Cardiac muscle cell (in vitro differentiated cells and primary cell): ENCODE results near the gene INHBB. TPM values are rescaled to one million over a fixed set of nuclear protein-coding genes. Genes with fewer than 3 reads are reported as not detected.

Source experiments
- DNase-seq, 2 donors: peaks; one replicate each; pipeline versions ENCODE4 v3.0.0 to v3.0.0-alpha.2; 2010 to 2017; ENCODE audit warnings: low read depth in 1 of 2, low spot score in 1 of 2
- H3K27ac ChIP-seq: fragments of 200-600 bp; sonication (generic); 2 replicates; pipeline ENCODE4 v1.5.1; 2016
- H3K27me3 ChIP-seq: fragments of 200-600 bp; sonication (generic); 2 replicates; pipeline ENCODE4 v1.6.0; 2016; ENCODE audit warnings: control low read depth
- H3K36me3 ChIP-seq: fragments of 200-600 bp; sonication (generic); 2 replicates; pipeline ENCODE4 v1.5.1; 2016; ENCODE audit warnings: control low read depth
- H3K4me1 ChIP-seq: fragments of 200-600 bp; sonication (generic); 2 replicates; pipeline ENCODE4 v1.8.1; 2017; ENCODE audit warnings: low read depth, mild to moderate bottlenecking, mixed run types
- H3K4me3 ChIP-seq: fragments of 200-600 bp; sonication (generic); 2 replicates; pipeline ENCODE4 v1.5.1; 2016; ENCODE audit warnings: mild to moderate bottlenecking
- H3K9me3 ChIP-seq: fragments of 200-600 bp; sonication (generic); 2 replicates; pipeline ENCODE4 v1.5.1; 2017; ENCODE audit warnings: low read depth, mild to moderate bottlenecking, control low read depth
- CTCF ChIP-seq: IDR thresholded peaks from 2 replicates; pipeline ENCODE4 v1.5.1; 2012; ENCODE audit warnings: low read depth, mild to moderate bottlenecking, low read length
- polyA plus RNA-seq: library from polyadenylated mRNA; unstranded; fragments of >200 nt; fragmentation: Nextera tagmentation; extraction: Ambion mirVana; gene quantifications from 2 replicates; pipeline ENCODE4 v1.2.1, GENCODE V29; 2016
- total RNA-seq: library from RNA; depleted of rRNA; stranded (reverse); fragments of >200 nt; gene quantifications from 2 replicates; pipeline ENCODE4 v1.2.3, GENCODE V29; 2016

The INHBB gene
- total and polyA plus RNA-seq, 2 experiments from 2014 or later, result not detected

- no peak for TF ChIP-seq CTCF
- H3K9me3 ChIP-seq, result no peaks in the 10 kb centered on the region
- H3K4me3 ChIP-seq, result no peak overlapping the region
- DNase-seq, result no peak
- no peak overlapping the region for H3K27ac ChIP-seq
- no peaks in the 10 kb centered on the region for H3K36me3 ChIP-seq
- H3K4me1 ChIP-seq, result no peaks in the 10 kb centered on the region
- H3K27me3 ChIP-seq, result peaks cover 29% of the 10 kb centered on the region
Observed at GRCh38 chr2:120368086-120368485, 22.1 kb downstream of the INHBB start.

- peaks cover 24% of the 10 kb centered on the region for H3K27me3 ChIP-seq
- no peaks in the 10 kb centered on the region for H3K4me1 ChIP-seq
- TF ChIP-seq CTCF, result no peak
- H3K27ac ChIP-seq, result no peak overlapping the region
- H3K36me3 ChIP-seq, result no peaks in the 10 kb centered on the region
- no peak for DNase-seq
- no peak overlapping the region for H3K4me3 ChIP-seq
- H3K9me3 ChIP-seq, result no peaks in the 10 kb centered on the region
Observed at GRCh38 chr2:120369250-120369649, 23.3 kb downstream of the INHBB start.

- Histone ChIP-seq H3K27me3 (peaks cover 21% of the 10 kb centered on the region), H3K9me3 (no peaks in the 10 kb centered on the region), H3K4me1 (no peaks in the 10 kb centered on the region), H3K4me3 (no peak overlapping the region), H3K36me3 (no peaks in the 10 kb centered on the region), H3K27ac (no peak overlapping the region)
- DNase-seq, result no peak
- no peak for TF ChIP-seq CTCF
Observed at GRCh38 chr2:120371969-120372625, 26.2 kb downstream of the INHBB start.

GRCh38 chr2:120372816-120373215 is 26.9 kb downstream of the INHBB start:
- no peaks in the 10 kb centered on the region for H3K9me3 ChIP-seq
- peaks cover 21% of the 10 kb centered on the region for H3K27me3 ChIP-seq
- H3K4me1 ChIP-seq, result no peaks in the 10 kb centered on the region
- no peak overlapping the region for H3K27ac ChIP-seq
- no peaks in the 10 kb centered on the region for H3K36me3 ChIP-seq
- DNase-seq, result no peak
- H3K4me3 ChIP-seq, result no peak overlapping the region
- TF ChIP-seq CTCF, result no peak

- Histone ChIP-seq H3K36me3 (no peaks in the 10 kb centered on the region), H3K4me3 (no peak overlapping the region), H3K4me1 (no peaks in the 10 kb centered on the region), H3K27ac (no peak overlapping the region), H3K9me3 (no peaks in the 10 kb centered on the region), H3K27me3 (peaks cover 27% of the 10 kb centered on the region)
- no peak for DNase-seq
- TF ChIP-seq CTCF, result no peak
Observed at GRCh38 chr2:120373424-120373823, 27.5 kb downstream of the INHBB start.
